Left ventricle myocardium superior (tissue), 1 donor: Measurements from ENCODE around the gene TUFM. TPM values are rescaled to one million over a fixed set of nuclear protein-coding genes. Genes with fewer than 3 reads are reported as not detected.
A peak's percentile ranks its signal among the peaks of the same experiment; 100 is the strongest.

Experiments used
- ATAC-seq: fragments of 200-7000 bp; cut with Tn5 transposase; one replicate; pipeline ENCODE4 v1.9.1; 2020; ENCODE audit warnings: mild to moderate bottlenecking, moderate library complexity
- DNase-seq: peaks from one replicate; pipeline ENCODE4 v3.0.0-alpha.2; 2020
- intact Hi-C: fragments of 100-400 bp; cut with micrococcal nuclease; formaldehyde crosslinking; loops from one replicate; pipeline ENCODE4 v1.11.0; 2022
- total RNA-seq: library from RNA; stranded (reverse); fragmentation: NEBNext Ultra II Directional; extraction: Animal tissue kit (Norgen Biotek cat#: 25700); gene quantifications from one replicate; pipeline ENCODE4 v1.2.1, GENCODE V29; 2021
- donor health status: DM: no; HTN: yes; CAD: no; lungs with severe emphysema.

The TUFM gene
- total RNA-seq, 1 donor from 2014 or later, result 254 TPM

- DNase-seq (no peak), ATAC-seq (no peak)
- intact Hi-C loops, result no loop called here
These were observed 1.8 kb downstream of the TUFM start for GRCh38 chr16:28844226-28844885.

GRCh38 chr16:28843766-28844165 is 2.4 kb downstream of the TUFM start:
- DNase-seq (no peak), ATAC-seq (no peak)
- intact Hi-C loops, result no loop called here

GRCh38 chr16:28842696-28843095 is 3.5 kb downstream of the TUFM start:
- no peak for ATAC-seq
- intact Hi-C loops, result no loop called here
- DNase-seq, result no peak

- no peak for ATAC-seq
- no peak for DNase-seq
- intact Hi-C loops, result no loop called here
These were observed 6.2 kb downstream of the TUFM start for GRCh38 chr16:28839899-28840298.

- ATAC-seq (no peak), DNase-seq (no peak)
These were observed 7.0 kb downstream of the TUFM start for GRCh38 chr16:28839004-28839639.

GRCh38 chr16:28838558-28838918 is 7.6 kb downstream of the TUFM start:
- ATAC-seq, result no peak
- intact Hi-C loops, result no loop called here

More at GRCh38 chr16:28839004-28839639, 7.0 kb downstream of the TUFM start:
- intact Hi-C loops, result no loop called here

GRCh38 chr16:28837672-28838557 is 8.2 kb downstream of the TUFM start:
- ATAC-seq, result no peak
- intact Hi-C loops, result no loop called here

More at GRCh38 chr16:28838558-28838918, 7.6 kb downstream of the TUFM start:
- no peak for DNase-seq

GRCh38 chr16:28836761-28837064 is 9.4 kb downstream of the TUFM start:
- intact Hi-C loops, result no loop called here
- no peak for DNase-seq
- no peak for ATAC-seq

More at GRCh38 chr16:28837672-28838557, 8.2 kb downstream of the TUFM start:
- DNase-seq, result no peak

GRCh38 chr16:28835864-28836760 is 10.0 kb downstream of the TUFM start:
- ATAC-seq, result no peak
- intact Hi-C loops, result no loop called here
- DNase-seq, result no peak

- ATAC-seq (no peak), DNase-seq (no peak)
- intact Hi-C loops, result no loop called here
These were observed 11.0 kb downstream of the TUFM start for GRCh38 chr16:28834873-28835863.

GRCh38 chr16:28834349-28834748 is 11.8 kb downstream of the TUFM start:
- intact Hi-C loops, result no loop called here
- DNase-seq, result no peak
- no peak for ATAC-seq

- intact Hi-C loops, result no loop called here
- DNase-seq (no peak), ATAC-seq (no peak)
These were observed 15.6 kb downstream of the TUFM start for GRCh38 chr16:28830531-28830930.

- intact Hi-C loops, result no loop called here
- ATAC-seq (no peak), DNase-seq (no peak)
These were observed 16.4 kb downstream of the TUFM start for GRCh38 chr16:28829747-28830146.

- ATAC-seq (no peak), DNase-seq (no peak)
- intact Hi-C loops, result no loop called here
These were observed 20.0 kb downstream of the TUFM start for GRCh38 chr16:28826141-28826540.

GRCh38 chr16:28824717-28824973 is 21.5 kb downstream of the TUFM start:
- no peak for DNase-seq
- ATAC-seq, result no peak
- intact Hi-C loops, result no loop called here

GRCh38 chr16:28823873-28824716 is 22.1 kb downstream of the TUFM start:
- ATAC-seq (peak; percentile 92), DNase-seq (peak; percentile 97)
- intact Hi-C loops, result no loop called here

- peak; percentile 52 for DNase-seq
- peak; percentile 1 for ATAC-seq
- intact Hi-C loops, result no loop called here
These were observed 22.8 kb downstream of the TUFM start for GRCh38 chr16:28823291-28823872.
